ENCODE results near the gene ACVR2B. TPM values are rescaled to one million over a fixed set of nuclear protein-coding genes. Genes with fewer than 3 reads are reported as not detected.
"Not testable (repeated sequence)": the region's sequence is repeated elsewhere in the genome, so short reads cannot be mapped to it uniquely, and the experiment has no call there.

Gene ACVR2B
- total RNA-seq = 1 to 10 TPM; 4.3 to 5.1 TPM

- peaks cover 3% of the 10 kb centered on the region for H3K36me3 Mint-ChIP-seq
- H3K9me3 Mint-ChIP-seq = peaks cover 8% of the 10 kb centered on the region
- H3K27ac Mint-ChIP-seq = peak within 1 kb of the TSS; percentile 87
- peaks cover 8% of the 10 kb centered on the region for H3K4me1 Mint-ChIP-seq
- no peaks in the 10 kb centered on the region for H3K27me3 Mint-ChIP-seq
- H3K4me3 Mint-ChIP-seq = peak within 1 kb of the TSS; percentile 97
- DNase-seq = peak; percentile 72
Observed at GRCh38 chr3:38453075-38453912, at the start of gene ACVR2B. ACVR2B (plus strand) TSS chr3:38453890; CDS start chr3:38454323, 433 bp downstream.

- no peak for DNase-seq
- Mint-ChIP-seq H3K27ac (no peak overlapping the region), H3K27me3 (no peaks in the 10 kb centered on the region), H3K4me3 (no peak overlapping the region), H3K9me3 (peaks cover 4% of the 10 kb centered on the region), H3K4me1 (no peaks in the 10 kb centered on the region), H3K36me3 (peaks cover 39% of the 10 kb centered on the region)
Observed at GRCh38 chr3:38404286-38404685, 49.4 kb upstream of the ACVR2B start.

DNA sequence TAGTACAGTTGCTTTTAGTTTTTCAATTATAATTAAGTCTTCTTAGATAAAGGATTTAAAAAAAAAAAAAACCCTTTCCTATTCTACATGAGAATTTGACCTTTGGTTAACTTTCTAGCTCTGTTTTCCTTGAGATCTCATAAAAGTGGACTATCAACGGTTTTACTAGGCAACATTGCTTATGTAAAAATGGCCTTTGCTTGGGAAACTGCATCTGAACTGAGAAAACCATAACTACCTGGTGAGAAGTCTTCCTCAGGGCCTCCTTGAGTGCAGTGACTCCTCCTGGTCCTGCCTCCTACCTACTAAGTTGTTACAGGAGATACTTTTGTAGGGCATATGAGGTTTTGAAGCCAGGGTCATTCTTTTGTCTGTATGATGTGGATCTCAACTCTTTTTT lies 42.1 kb upstream of the ACVR2B start:
- no peaks in the 10 kb centered on the region for H3K27me3 Mint-ChIP-seq
- H3K4me1 Mint-ChIP-seq = no peaks in the 10 kb centered on the region
- H3K9me3 Mint-ChIP-seq = peaks cover 1% of the 10 kb centered on the region
- no peak overlapping the region for H3K4me3 Mint-ChIP-seq
- DNase-seq = no peak
- H3K27ac Mint-ChIP-seq = no peak overlapping the region
- H3K36me3 Mint-ChIP-seq = peaks cover 6% of the 10 kb centered on the region

- not testable (repeated sequence) for H3K9me3 Mint-ChIP-seq, H3K27me3 Mint-ChIP-seq, H3K36me3 Mint-ChIP-seq, H3K4me3 Mint-ChIP-seq, DNase-seq
- H3K27ac Mint-ChIP-seq = peak overlapping the region; percentile 32
- peaks cover 20% of the 10 kb centered on the region for H3K4me1 Mint-ChIP-seq
Observed at GRCh38 chr3:38420758-38421157, 32.9 kb upstream of the ACVR2B start.

GRCh38 chr3:38421679-38422336 lies 31.9 kb upstream of the ACVR2B start:
- Mint-ChIP-seq H3K9me3 (no peaks in the 10 kb centered on the region), H3K4me1 (peaks cover 27% of the 10 kb centered on the region)

DNA sequence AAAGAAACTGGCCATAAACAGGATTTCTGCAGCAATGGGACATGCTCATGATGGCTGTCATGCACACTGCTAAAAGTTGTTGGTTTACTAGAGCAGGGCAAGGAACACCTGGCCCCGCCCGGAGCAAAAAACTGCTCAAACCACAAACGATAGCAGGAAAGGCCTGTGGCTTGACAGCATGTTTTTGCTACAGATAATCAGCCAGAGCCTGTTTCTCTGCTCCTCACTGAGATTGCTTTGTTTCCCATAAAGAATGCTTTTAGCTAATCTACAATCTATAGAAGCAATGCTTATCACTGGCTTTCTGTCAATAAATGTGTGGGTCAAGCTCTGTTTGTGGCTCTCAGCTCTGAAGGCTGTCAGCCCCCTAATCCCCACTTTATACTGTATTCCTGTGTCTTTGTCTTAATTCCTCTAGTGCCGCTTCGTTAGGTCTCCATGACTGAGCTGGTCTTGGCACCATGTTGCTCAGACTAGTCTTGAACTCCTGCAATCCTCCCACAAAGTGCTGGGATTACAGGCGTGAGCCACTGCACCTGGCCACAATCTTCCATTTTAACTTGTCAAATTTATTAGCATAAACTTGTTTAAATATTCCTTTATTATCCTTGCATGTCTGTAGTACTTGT lies 26.8 kb upstream of the ACVR2B start:
- H3K4me3 Mint-ChIP-seq, H3K27me3 Mint-ChIP-seq, DNase-seq: not testable (repeated sequence)
- H3K9me3 Mint-ChIP-seq = peaks cover 11% of the 10 kb centered on the region
- peak overlapping the region; percentile 61 for H3K27ac Mint-ChIP-seq
- peaks cover 32% of the 10 kb centered on the region for H3K4me1 Mint-ChIP-seq
- peaks cover 10% of the 10 kb centered on the region for H3K36me3 Mint-ChIP-seq

More at GRCh38 chr3:38421679-38422336, 31.9 kb upstream of the ACVR2B start:
- Mint-ChIP-seq H3K36me3 (no peaks in the 10 kb centered on the region), H3K4me3 (peak overlapping the region; percentile 2), H3K27ac (peak overlapping the region; percentile 32), H3K27me3 (no peaks in the 10 kb centered on the region)
- no peak for DNase-seq

DNA sequence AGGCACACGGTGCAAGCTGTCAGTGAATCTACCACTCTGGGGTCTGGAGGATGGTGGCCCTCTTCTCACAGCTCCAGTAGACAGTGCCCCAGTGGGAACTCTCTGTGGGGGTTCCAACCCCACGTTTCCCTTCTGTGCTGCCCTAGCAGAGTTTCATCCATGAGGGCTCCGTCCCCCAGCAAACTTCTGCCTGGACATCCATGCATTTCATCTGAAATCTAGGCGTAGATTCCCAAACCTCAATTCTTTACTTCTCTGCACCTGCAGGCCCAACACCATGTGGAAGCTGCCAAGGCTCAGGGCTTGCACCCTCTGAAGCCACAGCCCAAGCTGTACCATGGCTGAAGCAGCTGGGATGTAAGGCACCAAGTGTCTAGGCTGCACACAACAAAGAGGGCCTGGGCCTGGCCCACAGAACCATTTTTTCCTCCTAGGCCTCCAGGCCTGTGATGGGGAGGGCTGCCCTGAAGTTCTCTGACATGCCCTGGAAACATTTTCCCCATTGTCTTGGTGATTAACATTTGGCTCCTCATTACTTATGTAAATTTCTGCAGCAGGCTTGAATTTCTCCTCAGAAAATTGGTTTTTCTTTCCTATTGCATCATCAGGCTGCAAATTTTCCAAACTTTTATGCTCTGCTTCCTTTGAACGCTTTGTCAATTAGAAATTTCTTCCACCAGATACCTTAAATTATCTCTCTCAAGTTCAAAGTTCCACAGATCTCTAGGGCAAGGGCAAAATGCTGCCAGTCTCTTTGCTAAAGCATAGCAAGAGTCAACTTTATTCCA lies 20.6 kb upstream of the ACVR2B start:
- not testable (repeated sequence) for H3K4me3 Mint-ChIP-seq, DNase-seq, H3K27me3 Mint-ChIP-seq, H3K27ac Mint-ChIP-seq
- Mint-ChIP-seq H3K36me3 (peaks cover 46% of the 10 kb centered on the region), H3K9me3 (peaks cover 56% of the 10 kb centered on the region), H3K4me1 (peaks cover 14% of the 10 kb centered on the region)

- not testable (repeated sequence) for DNase-seq, H3K27ac Mint-ChIP-seq, H3K27me3 Mint-ChIP-seq, H3K4me3 Mint-ChIP-seq
- Mint-ChIP-seq H3K36me3 (peaks cover 46% of the 10 kb centered on the region), H3K9me3 (peaks cover 57% of the 10 kb centered on the region), H3K4me1 (peaks cover 13% of the 10 kb centered on the region)
Observed at GRCh38 chr3:38433661-38434060, 20.0 kb upstream of the ACVR2B start.

- H3K27ac Mint-ChIP-seq, H3K27me3 Mint-ChIP-seq, H3K4me1 Mint-ChIP-seq, H3K4me3 Mint-ChIP-seq, DNase-seq: not testable (repeated sequence)
- Mint-ChIP-seq H3K36me3 (peaks cover 24% of the 10 kb centered on the region), H3K9me3 (peaks cover 35% of the 10 kb centered on the region)
Observed at GRCh38 chr3:38438436-38439069, 15.1 kb upstream of the ACVR2B start.

- H3K4me3 Mint-ChIP-seq, H3K4me1 Mint-ChIP-seq: not testable (repeated sequence)
Observed at GRCh38 chr3:38443205-38443604, 10.5 kb upstream of the ACVR2B start.

GRCh38 chr3:38446085-38446686 lies 7.5 kb upstream of the ACVR2B start:
- Mint-ChIP-seq H3K27me3 (no peaks in the 10 kb centered on the region), H3K27ac (no peak overlapping the region), H3K36me3 (peaks cover 3% of the 10 kb centered on the region), H3K4me3 (no peak overlapping the region), H3K4me1 (no peaks in the 10 kb centered on the region), H3K9me3 (peaks cover 6% of the 10 kb centered on the region)
- DNase-seq = no peak

More at GRCh38 chr3:38443205-38443604, 10.5 kb upstream of the ACVR2B start:
- not testable (repeated sequence) for H3K9me3 Mint-ChIP-seq, H3K27me3 Mint-ChIP-seq, H3K36me3 Mint-ChIP-seq, DNase-seq, H3K27ac Mint-ChIP-seq

DNA sequence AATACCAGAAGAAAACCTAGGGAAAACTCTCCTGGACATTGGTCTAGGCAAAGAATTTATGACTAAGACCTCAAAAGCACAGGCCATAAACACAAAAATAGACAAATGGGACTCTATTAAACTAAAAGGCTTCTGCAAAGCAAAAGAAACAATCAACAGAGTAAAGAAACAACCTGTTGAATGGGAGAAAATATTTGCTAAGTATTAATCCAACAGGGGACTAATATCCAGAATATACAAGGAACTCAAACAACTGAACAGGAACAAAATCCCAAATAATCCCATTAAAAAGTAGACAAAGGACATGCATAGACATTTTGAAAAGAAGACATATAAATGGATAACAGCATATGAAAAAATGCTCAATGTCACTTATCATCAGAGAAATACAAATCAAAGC lies 6.9 kb upstream of the ACVR2B start:
- Mint-ChIP-seq H3K36me3 (peaks cover 3% of the 10 kb centered on the region), H3K27me3 (no peaks in the 10 kb centered on the region), H3K27ac (no peak overlapping the region), H3K9me3 (peaks cover 8% of the 10 kb centered on the region), H3K4me1 (no peaks in the 10 kb centered on the region), H3K4me3 (no peak overlapping the region)
- no peak for DNase-seq

DNA sequence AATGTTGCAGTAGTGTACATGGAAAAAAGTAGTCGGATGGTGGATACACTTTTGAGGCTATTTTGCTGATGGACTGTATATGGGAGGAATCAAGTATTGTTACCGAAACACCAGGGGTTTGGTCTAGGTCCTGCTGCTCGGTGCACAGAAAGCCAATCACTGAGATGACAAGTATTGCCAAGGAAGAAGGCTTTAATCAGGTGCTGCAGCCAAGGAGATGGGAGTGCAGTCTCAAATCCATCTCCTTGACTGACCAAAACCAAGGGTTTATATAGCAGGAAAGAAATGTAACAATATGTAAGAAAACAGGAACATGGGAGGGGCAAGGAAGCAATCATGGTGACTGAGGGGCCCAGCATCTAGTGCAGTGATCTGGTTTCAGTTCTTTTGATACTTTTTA lies 2.8 kb upstream of the ACVR2B start:
- DNase-seq = no peak
- Mint-ChIP-seq H3K9me3 (peaks cover 8% of the 10 kb centered on the region), H3K4me1 (peaks cover 3% of the 10 kb centered on the region), H3K36me3 (peaks cover 3% of the 10 kb centered on the region), H3K4me3 (no peak overlapping the region), H3K27me3 (no peaks in the 10 kb centered on the region), H3K27ac (no peak overlapping the region)

- no peak overlapping the region for H3K27ac Mint-ChIP-seq
- peaks cover 8% of the 10 kb centered on the region for H3K9me3 Mint-ChIP-seq
- no peaks in the 10 kb centered on the region for H3K27me3 Mint-ChIP-seq
- peaks cover 3% of the 10 kb centered on the region for H3K36me3 Mint-ChIP-seq
- DNase-seq = no peak
- H3K4me3 Mint-ChIP-seq = peak overlapping the region; percentile 55
- H3K4me1 Mint-ChIP-seq = peaks cover 14% of the 10 kb centered on the region
Observed at GRCh38 chr3:38453913-38454177, 155 bp downstream of the ACVR2B start.

All from activated naive CD8-positive, alpha-beta T cell treated with anti-CD3 and anti-CD28 coated beads for 36 hours (primary cell).